Measurements from ENCODE around the gene GUCY1A1. TPM values are rescaled to one million over a fixed set of nuclear protein-coding genes. Genes with fewer than 3 reads are reported as not detected.

Gene GUCY1A1
- total RNA-seq, 1 donor from 2014 or later = 0.44 TPM

DNA sequence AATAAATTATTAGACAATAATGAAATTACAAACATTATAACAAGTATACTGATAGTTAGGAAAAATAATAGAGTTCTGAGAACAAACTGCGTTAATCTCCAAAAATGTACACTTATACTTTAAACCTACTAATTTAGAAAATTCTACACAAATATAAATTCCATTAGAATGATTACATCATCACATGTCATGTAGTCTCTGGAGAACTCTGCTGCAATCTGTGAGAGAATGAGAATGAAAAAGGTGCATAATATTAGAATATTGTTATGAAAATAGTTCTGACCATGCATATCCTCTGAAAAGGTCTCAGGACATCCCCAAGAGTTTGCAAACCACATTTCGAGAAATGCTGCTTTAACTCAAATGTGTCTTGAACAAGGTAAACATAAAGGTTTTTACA lies 11.4 kb downstream of the GUCY1A1 start:
- Mint-ChIP-seq H3K27me3 (ENCODE audit: low read depth) (peaks cover 22% of the 10 kb centered on the region), H3K36me3 (ENCODE audit: low read depth) (no peaks in the 10 kb centered on the region), H3K27ac (ENCODE audit: unreplicated experiment) (no peak overlapping the region), H3K4me3 (no peak overlapping the region), H3K4me1 (peaks cover 16% of the 10 kb centered on the region), H3K9me3 (no peaks in the 10 kb centered on the region)
- DNase-seq (ENCODE audit: low read depth, low spot score) = no peak
- TF ChIP-seq, protein P1, sequence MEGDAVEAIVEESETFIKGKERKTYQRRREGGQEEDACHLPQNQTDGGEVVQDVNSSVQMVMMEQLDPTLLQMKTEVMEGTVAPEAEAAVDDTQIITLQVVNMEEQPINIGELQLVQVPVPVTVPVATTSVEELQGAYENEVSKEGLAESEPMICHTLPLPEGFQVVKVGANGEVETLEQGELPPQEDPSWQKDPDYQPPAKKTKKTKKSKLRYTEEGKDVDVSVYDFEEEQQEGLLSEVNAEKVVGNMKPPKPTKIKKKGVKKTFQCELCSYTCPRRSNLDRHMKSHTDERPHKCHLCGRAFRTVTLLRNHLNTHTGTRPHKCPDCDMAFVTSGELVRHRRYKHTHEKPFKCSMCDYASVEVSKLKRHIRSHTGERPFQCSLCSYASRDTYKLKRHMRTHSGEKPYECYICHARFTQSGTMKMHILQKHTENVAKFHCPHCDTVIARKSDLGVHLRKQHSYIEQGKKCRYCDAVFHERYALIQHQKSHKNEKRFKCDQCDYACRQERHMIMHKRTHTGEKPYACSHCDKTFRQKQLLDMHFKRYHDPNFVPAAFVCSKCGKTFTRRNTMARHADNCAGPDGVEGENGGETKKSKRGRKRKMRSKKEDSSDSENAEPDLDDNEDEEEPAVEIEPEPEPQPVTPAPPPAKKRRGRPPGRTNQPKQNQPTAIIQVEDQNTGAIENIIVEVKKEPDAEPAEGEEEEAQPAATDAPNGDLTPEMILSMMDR (conservative IDR thresholded peaks at IDR 0.05) = no peak

DNA sequence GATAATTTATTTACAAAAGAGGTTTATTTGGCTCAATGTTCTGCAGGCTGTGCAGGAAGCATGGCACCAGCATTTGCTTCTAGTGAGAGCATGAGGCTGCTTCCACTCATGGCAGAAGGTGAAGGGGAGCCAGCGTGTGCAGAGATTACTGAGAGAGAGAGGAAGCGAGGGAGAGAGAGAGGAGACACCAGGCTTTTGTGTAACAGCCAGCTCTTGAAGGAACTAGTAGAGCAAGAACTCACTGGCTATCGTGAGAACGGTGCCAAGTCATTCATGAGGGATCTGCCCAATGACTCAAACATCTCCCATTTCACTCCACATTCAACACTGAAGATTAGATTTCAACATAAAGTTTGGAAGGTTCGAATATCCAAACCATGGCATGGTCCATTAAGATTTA lies 12.7 kb downstream of the GUCY1A1 start:
- TF ChIP-seq, protein P1 (conservative IDR thresholded peaks at IDR 0.05) = no peak

DNA sequence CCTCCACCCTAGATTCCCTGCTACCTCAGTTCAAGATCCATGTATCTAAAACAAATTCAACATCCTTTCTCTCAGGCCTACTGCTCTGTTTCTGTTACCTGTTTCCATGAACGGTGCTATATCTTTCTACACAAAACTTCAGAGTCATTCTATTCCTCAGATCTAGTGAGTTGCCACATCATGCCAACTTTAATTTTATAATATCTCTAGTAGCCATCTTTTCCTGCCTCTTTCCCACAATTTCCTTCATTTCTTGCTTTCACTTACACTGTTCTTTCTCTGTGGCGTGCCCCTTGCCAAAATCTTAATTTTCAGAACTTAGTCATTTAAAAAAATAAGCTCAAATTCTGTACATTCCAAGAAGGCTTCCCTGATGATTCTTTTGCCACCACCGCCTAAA lies 15.2 kb downstream of the GUCY1A1 start:
- Mint-ChIP-seq H3K4me1 (peaks cover 2% of the 10 kb centered on the region), H3K27ac (ENCODE audit: unreplicated experiment) (no peak overlapping the region), H3K9me3 (no peaks in the 10 kb centered on the region), H3K27me3 (ENCODE audit: low read depth) (peaks cover 10% of the 10 kb centered on the region), H3K36me3 (ENCODE audit: low read depth) (no peaks in the 10 kb centered on the region), H3K4me3 (no peak overlapping the region)
- no peak for DNase-seq (ENCODE audit: low read depth, low spot score)
- TF ChIP-seq, protein P1 (conservative IDR thresholded peaks at IDR 0.05) = no peak

More for the DNA sequence above, 12.7 kb downstream of the GUCY1A1 start:
- peaks cover 13% of the 10 kb centered on the region for H3K27me3 Mint-ChIP-seq (ENCODE audit: low read depth)
- H3K36me3 Mint-ChIP-seq (ENCODE audit: low read depth) = no peaks in the 10 kb centered on the region
- no peak for DNase-seq (ENCODE audit: low read depth, low spot score)
- peaks cover 16% of the 10 kb centered on the region for H3K4me1 Mint-ChIP-seq
- no peak overlapping the region for H3K27ac Mint-ChIP-seq (ENCODE audit: unreplicated experiment)
- H3K9me3 Mint-ChIP-seq = no peaks in the 10 kb centered on the region
- H3K4me3 Mint-ChIP-seq = no peak overlapping the region

DNA sequence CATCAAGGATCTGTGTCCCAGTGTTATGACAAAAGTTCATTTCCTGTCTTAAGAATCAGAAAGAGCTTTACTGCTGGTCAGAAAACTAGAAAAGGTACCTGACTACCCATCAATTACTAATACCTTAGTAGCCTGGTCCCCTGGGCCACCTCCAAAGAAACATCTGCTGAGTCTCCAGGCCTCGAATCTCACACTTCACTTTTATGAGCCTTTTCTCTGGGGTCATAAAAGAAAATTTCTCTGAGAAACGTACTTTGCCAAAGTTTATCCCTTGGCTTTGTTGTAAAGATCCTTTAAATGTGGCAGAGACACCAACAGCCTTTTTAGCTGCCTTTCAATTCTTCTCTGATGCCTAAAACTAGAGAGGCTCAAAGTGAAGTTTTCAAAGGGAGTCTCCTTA lies 17.8 kb downstream of the GUCY1A1 start:
- Mint-ChIP-seq H3K27ac (ENCODE audit: unreplicated experiment) (no peak overlapping the region), H3K36me3 (ENCODE audit: low read depth) (no peaks in the 10 kb centered on the region), H3K4me1 (no peaks in the 10 kb centered on the region), H3K27me3 (ENCODE audit: low read depth) (peaks cover 6% of the 10 kb centered on the region), H3K4me3 (no peak overlapping the region), H3K9me3 (no peaks in the 10 kb centered on the region)
- TF ChIP-seq, protein P1 (conservative IDR thresholded peaks at IDR 0.05) = no peak
- DNase-seq (ENCODE audit: low read depth, low spot score) = no peak

DNA sequence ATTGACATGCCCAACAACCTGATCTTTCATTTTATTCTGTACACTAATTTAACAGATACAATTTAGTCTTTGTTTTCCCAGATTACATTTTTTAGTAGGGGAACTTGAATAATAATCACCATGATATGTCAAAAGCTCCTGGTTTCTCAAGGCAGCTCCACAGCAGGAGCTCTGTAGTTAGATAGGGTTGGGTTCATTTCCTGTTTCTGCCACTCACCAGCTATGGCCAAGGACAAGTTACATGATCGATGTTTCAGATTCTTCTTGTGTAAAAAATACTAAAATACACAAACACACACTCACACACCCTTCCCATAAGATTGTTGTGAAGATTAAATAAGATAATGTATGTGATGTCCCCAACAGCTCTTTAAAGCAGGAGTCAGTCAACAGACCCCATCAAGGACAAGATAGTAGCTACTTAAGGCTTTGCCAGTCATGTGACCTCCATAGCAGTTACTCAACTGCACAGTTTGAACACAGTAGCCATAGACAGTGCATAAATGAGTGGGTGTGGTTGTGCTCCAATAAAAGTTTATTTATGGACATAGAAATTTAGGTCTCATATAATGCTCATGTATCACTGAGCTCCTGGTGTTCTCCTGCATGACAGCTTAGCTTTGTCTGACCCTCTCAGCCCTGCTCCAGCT lies 18.4 kb downstream of the GUCY1A1 start:
- H3K4me3 Mint-ChIP-seq = no peak overlapping the region
- no peak for DNase-seq (ENCODE audit: low read depth, low spot score)
- no peak overlapping the region for H3K27ac Mint-ChIP-seq (ENCODE audit: unreplicated experiment)
- H3K27me3 Mint-ChIP-seq (ENCODE audit: low read depth) = peaks cover 6% of the 10 kb centered on the region
- TF ChIP-seq, protein P1 (conservative IDR thresholded peaks at IDR 0.05) = no peak
- H3K36me3 Mint-ChIP-seq (ENCODE audit: low read depth) = no peaks in the 10 kb centered on the region
- H3K9me3 Mint-ChIP-seq = no peaks in the 10 kb centered on the region
- no peaks in the 10 kb centered on the region for H3K4me1 Mint-ChIP-seq
